DMS 273 treated with DMSO at 0.1 percent for 48 hours (cell line): Measurements from ENCODE around the gene ACTA2.

Experiments
- DNase-seq: peaks from one replicate; lab custom pipeline; 2025; lab: John Stamatoyannopoulos, UW

The ACTA2 gene

DNA sequence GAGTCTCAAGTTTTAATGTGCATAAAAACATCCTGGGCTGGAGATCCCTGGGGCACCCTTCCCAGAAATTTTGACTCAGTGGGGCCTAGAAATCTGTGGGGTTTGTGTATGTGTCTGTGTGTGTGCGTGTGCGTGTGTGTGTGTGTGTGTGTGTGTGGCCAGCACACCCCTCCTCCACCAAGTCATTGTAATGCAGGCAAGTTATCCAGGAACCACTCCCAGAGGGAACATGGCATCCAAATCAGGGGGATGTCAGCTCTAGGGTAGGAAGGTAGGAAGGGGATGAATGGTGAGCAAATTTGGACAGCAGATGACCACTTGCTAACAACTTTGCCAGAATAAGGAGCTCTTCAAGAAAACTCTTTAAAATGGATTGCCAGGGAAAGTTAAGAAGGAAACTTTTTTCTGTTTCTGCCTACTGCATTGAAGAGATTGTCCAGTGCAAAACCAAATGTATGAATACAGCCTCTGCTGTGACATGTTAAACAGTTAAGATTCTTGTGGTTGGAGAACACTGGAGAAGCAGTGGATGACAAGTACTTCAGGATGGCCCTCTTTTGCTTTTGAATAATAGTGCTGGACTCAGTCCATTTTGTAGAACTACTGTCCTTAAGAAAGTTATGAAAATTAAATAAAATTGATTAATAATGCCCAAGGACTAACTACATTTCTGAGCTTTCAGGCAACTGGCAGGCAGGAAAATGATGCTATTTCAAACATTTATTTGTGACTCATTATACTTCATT lies 60.2 kb downstream of the ACTA2 start:
- no peak for DNase-seq

DNA sequence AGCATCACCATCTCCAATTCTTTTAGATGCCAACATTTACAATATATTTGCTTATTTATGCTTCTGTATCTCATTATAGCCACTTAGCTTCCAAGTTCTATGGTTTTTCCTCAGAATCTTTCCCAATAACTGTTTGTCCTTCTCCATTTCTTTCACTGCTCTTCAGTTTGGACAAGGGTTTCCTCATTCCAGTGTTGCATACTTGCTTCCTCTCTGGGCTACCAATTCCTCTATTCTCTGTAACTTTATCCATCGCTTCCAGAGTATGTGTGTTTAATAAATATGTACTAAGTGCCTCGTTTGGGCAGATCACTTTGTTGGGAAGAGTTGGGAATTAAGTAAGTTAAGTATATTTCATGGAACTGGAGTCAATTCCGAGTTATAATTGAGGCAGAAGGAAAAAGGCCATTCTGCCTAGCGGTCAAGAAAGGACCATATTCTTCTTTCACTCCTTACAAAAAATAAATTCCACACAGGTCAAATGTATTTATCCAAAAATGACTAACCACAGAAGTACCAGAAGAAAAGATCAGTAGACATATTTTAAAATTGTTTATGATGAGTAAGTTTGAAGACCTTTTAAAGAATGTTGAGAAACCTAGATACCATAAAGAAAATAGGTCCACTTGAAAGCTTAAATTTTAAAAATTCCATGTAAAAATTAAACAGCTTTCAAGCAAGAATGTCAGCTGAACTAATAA lies 61.7 kb downstream of the ACTA2 start:
- no peak for DNase-seq

DNA sequence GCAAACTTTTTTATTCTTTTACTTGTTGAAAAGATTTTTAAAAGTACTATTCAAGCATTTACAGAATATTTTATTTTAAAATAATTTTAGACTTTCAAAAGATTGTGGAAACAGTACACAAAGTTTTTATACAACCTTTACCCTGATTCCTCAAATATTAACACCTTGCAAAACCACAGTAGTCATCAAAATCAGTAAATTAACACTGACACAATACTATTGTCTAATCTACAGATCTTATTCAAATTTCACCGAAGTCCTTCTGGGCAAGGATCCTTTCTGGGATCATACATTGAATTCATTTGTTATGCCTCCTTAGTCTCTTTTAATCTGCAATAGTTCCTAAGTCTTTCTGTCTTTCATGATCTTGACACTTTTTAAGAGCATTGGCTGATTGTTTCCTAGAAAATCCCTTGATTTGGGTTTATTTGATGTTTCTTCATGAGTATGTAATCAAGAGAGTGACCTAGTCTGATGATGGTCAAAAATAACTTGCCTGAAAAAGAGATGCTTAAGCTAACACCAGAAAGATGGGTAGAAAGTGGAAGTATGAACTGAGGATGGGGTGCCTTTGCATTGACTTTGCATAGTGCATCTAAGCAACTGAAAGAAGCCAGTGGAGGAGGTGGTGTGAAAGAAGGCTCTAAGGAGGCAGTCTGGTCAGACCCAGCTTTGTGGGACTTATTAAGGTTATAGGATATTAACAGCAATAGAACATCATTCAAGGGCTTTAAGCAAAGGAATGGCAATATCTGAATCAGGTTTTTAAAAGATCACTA lies 62.8 kb downstream of the ACTA2 start:
- no peak for DNase-seq

DNA sequence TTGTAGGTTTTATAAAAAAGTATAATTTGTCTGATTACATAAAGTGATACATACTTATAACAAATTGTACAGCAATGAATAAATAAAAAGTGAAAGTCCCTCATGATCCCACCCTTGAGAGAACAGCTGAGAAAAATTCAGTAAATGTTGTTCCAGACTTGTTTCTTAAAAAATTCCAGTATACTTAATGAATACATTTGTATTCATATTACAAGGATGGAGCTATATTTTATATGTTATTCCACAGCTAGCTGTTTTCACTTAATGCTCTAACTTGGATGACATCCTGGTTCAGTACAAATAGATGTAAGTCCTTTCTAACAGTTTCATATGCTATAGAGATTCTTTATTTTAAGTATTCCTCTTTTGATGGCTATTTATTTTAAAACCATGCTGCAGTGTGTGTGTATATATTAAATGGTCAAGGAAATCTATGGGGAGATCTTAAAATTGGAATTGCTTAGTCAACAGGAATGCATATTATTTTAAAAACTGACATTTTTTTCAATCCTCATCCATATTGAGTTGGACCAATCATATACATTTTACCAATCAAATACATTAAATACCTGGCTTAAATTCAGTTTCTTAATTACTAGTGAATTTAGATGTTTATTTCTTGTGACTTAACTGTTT lies 63.6 kb downstream of the ACTA2 start:
- DNase-seq: no peak

DNA sequence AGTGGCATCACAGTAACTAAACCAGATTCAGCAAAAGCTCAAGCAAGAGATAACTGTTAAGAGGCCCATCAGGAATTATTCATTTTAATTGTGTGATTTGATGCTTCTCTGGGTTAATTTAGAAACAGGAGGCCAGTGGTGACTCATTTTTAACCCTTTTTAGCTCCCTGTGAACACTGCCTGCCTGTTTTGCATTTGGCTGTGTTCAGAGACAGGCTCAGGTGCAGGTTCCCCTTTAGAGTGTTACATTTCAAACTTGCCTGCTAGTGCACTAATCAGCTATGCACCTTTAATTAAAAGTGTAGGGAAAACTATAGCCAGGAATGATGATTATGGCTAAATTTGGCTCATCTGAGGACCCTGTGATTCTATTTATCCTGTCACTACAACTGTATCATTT lies 66.0 kb downstream of the ACTA2 start:
- DNase-seq: no peak
